Stimulated activated CD8-positive, alpha-beta memory T cell treated with anti-CD3 and anti-CD28 coated beads, Interleukin-4, amount 100 ng/mL, for 4 hours (primary cell): ENCODE results near the gene SSB.
"Not testable (repeated sequence)": the region's sequence is repeated elsewhere in the genome, so short reads cannot be mapped to it uniquely, and the experiment has no call there.

Source experiments
- DNase-seq, 2 donors: peaks; one replicate each; pipeline ENCODE4 v3.0.0-alpha.2; 2020; ENCODE audit warnings: low read depth in 2 of 2, low spot score in 1 of 2

Gene SSB

GRCh38 chr2:169798718-169799592 lies at the start of gene SSB:
Gene SSB (plus strand): TSS chr2:169798871. CDS start chr2:169800961, 2,090 bp downstream.
- peak; percentile 86 to 92 for DNase-seq

DNA sequence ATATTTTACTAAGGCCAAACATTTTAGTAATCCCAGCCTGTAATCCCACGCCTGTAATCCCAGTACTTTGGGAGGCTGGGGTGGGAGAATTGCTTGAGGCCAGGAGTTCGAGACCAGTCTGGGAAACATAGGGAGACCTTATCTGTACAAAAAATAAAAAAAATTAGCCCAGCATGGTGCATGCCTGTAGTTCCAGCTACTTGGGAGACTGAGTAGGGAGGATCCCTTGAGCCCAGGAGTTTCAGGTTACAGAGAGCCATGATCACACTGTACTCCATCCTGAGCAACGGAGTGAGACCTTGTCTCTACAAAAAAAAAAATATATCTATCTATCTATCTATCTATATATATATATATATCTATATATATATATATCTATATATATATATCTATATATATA lies 45.9 kb upstream of the SSB start:
- no peak for DNase-seq

- no peak for DNase-seq
These were observed 43.4 kb upstream of the SSB start for GRCh38 chr2:169755083-169755870.

DNA sequence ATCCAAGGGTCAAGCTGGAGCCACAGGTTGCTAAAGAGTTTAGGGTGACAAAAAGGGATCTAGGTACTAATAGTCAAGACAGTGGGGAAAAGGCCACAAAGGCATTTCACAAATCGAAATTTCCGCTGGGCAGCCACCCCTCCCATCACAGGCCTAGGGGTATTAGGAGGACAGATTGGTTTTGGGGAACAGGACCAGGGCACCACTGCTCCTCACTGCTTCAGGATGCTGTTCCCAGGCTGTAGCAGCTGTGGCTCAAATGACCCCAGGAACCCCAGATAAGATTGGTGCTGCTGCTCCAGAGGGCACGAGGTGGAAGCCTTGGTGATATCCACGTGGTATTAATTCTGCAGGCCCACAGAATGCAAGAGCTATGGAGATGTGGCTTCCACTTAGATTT lies 42.3 kb upstream of the SSB start:
- DNase-seq = no peak

DNA sequence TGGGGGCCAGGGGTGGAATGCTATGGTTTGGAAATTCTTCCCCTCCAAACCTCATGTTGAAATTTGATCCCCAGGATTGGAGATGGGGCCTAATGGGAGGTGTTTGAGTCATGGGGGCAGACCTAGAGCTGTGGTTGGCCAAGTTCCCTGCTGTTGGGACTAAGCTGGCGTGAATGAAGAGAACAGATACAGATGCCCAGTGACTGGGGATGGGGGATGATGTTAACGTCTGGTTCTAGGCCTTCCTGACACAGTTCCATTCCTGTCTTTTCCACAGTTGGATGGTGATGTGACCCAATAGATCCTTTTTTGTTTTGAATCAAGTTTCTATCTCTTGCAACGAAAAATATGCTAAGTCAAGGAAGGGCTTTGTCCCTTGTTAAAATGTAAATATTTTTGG lies 41.3 kb upstream of the SSB start:
- DNase-seq = no peak

DNA sequence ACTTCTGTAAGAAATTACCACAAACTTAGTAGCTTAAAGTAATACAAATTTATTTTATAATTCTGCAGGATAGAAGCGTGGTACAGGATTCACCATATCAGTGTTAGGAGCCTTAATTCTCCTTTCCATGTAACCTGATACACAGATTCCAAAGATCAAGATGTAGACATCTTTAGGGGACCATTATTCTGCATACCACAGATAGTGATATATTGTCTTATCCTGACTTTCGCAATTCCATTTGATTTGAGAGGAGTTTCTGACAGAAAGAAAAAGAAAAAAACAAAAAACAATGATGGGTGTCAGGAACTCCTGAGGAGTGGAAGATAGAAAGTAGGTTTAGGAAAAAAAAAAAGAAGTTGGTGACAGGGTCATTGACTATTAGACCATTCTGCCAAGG lies 40.9 kb upstream of the SSB start:
- DNase-seq = no peak

DNA sequence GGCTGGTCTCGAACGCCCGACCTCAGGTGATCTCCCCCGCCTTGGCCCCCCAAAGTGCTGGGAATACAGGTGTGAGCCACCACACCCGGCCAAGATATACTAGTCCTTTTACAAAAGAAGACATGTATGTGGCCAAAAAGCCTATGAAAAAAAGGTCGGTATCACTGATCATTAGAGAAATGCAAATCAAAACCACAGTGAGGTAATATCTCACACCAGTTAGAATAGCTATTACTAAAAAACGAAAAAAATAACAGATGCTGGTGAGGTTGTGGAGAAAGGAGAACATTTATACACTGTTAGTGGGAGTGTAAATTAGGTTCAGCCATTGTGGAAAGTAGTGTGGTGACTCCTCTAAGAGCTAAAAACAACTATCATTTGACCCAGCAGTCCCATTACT lies 38.7 kb upstream of the SSB start:
- no peak for DNase-seq

GRCh38 chr2:169760798-169761197 lies 37.9 kb upstream of the SSB start:
- DNase-seq = not testable (repeated sequence)

DNA sequence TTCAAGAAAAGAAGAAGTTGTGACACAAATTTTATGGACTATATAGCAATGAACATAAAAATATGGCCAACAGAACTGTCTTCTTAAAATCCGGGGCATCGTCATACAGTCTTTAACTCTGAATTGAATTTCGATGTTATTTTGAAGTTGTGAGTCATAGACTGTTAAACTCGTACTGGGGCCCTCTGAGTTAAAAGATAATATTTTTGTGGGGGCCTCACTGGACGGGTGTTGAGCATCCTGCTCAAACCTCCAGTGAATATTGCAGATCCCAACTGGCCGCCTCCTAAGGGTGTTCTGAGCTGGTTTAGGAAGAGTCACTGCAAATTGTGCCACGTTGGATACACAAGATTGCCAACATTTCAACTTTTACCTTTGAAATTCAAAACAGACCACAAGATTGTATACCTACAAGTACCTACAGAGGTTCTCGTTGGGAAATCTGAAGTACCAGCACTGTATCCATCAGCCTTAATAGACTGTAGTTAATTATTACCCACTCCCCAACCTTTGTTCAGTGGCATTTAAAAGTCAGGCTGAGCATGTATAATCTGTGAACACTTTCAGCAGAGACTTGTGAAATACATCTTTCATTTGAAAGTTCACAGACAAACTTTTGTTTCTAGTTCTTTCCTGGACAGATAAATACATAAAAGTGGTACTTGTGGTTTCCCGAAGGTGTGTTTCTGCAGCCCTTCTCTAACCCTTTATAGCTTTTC lies 37.3 kb upstream of the SSB start:
- no peak for DNase-seq

GRCh38 chr2:169761970-169762292 lies 36.7 kb upstream of the SSB start:
- DNase-seq = no peak

DNA sequence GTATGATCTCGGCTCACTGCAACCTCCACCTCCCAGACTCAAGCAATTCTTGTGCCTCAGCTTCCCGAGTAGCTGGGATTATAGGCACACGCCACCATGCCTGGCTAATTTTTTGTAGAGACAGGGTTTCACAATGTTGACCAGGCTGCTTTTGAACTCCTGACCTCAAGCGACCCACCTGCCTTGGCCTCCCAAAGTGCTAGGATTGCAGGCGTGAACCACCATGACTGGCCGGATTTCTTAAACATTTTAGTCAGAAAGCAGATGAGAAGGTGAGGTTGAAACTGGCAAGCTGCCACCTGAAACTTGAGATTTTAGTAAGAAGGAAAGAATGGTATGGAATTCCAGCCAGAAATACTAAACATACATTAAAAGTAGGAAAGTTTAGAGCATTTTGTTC lies 33.1 kb upstream of the SSB start:
- DNase-seq = no peak

DNA sequence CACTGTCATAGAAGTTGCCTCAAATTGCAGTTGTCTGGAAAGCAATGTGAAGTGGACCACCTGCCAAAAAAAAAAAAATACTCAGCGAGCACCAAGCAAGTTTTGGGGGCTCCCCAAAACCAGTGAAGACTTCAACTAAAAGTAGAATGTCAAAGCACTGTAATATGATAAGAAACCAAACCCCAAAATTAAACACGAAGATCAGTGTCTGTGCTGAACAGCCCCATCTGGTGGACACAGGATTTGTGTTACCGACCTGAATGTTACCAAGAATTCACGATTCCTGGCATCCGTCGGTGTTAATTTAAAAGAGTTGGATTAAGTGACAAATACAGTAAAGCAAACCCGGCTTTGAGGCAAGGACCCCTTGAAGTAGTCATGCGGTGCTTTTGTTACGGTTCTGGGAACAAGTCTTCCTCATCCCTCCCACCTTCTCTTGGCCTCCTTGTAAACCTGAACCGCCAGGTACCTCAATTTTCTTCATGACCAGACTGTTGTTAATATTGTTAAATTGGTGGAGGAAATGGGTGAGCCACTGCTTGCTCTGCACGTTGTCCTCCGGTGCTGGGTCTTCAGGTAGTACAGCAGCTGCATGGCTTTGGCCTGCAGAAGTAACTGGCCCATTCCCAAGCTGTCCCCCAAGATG lies 31.3 kb upstream of the SSB start:
- peak; percentile 21 to 32 for DNase-seq

DNA sequence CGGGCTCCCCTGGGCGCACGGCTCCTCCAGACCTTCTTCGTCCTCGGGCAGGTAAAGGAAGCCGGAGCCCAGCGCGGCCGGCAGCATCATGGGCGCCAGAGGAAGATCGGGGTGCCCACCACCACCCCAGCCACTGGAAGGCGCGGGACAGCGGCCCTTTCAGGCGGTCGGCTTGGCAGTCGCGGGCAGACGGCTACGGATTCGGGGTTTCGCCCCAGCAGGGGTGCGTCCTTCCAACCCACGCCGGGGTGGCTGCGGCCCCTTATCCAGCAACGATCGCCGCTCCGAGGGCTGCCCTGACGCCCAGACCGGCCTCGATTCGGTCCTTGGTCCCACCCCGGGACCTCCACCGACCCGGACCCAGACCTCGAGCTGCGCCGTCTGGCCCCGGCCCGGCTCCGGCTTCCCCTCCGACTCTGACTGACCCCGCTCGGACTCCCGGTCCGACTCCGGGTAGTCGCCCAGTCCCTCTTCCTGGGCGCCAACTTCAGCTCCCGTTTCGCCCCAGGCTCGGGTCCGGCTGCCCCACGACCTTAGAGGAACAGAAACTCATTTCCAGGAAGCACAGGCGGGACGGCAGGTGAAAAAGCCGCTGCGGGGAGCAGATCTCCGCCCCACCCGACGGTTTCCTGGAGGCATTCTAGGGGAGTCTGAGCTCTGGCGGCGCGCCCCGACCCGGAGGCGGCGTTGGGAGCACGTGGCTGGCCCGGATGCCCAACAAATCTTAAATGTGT lies 30.2 kb upstream of the SSB start:
- DNase-seq = peak in 1 of 2 donors; percentile 22

DNA sequence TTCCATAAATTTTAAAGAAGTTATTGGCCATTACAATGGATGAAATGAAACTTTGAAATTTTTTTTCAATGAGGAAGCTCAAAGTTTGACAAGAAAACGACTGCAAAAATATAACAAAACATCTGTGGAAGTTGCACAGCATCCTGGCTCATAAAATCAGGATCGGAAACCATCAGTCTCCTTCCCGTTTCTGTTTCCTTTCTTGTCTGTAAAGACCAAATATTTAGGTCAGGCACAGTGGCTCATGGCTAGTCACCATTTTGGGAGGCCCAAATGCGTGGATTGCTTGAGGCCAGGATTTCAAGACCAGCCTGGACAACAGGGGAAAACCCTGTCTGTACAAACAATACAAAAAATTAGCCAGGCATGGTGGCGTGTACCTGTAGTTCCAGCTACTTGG lies 27.6 kb upstream of the SSB start:
- no peak for DNase-seq

DNA sequence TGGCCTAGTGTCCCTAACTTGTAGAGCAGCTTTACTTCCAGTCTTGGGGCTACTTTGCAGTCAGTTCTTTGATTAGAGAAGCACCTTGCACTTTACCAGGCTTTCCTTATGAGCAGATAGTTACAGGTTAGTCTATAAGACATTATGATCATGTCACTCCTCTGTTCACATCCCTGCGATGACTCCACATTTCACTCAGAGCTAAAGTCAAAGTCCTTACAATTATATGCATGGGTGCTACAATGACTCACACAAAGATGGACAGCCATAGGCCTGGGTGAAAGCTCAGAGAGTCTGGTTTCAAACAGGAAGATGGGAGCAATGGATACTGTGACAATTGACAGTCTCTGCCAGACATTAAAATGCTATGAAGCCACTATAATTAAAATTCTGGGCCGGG lies 27.1 kb upstream of the SSB start:
- no peak for DNase-seq

DNA sequence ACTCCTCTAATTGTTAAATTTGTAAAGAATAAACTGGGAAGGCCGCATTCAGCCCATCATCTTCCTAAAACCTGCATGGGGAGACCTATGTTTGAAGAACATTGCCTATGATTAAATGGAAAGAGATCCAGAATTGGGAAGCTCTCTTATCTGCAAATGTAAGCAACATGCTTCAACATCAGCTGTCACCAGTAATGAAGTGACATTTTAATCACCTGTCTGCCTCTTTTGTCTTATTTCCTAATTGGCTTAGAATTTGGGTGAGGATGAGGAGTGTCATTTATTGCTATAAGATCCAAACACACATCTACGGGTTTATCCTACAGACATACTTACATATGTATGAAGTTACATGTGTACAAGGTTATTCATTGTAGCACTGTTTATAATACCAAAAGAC lies 26.0 kb upstream of the SSB start:
- DNase-seq = no peak

DNA sequence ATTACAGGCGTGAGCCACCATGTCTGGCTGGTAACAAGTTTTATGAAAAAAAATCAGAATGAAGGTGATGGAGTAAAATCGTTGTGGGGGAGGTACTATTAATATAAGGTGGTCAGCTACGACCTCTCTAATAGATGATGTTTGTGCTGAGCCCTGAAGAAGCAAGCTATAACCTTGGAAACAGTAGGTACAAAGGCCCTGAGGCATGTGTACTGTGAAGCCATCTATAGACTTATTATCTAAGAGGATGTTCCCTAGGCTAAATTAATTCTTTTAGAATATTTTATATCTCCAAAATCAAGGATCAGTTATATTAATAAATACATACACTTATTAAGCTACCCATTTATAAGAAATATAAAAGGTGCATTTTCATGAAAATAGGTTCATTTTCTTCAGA lies 23.3 kb upstream of the SSB start:
- DNase-seq = no peak

GRCh38 chr2:169775765-169776164 lies 22.9 kb upstream of the SSB start:
- no peak for DNase-seq

GRCh38 chr2:169776252-169776761 lies 22.4 kb upstream of the SSB start:
- DNase-seq = no peak

DNA sequence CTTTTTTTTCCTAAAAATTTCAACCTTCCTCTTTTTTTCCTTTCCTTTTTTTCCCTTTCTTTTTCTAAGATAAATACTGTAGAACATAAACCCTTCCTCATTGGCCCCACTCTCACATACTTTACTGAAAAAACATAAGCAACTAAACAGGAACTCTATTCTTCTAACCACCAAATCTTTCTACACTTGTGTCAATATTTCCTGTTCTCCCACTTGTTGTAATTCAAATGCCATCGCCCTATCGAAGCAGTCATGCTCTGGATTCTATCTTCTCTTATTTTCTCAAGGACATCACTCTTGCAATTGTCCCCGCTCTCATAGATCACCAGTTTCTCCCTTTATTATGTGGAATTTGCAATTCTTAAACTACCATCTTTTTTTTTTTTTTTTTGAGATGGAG lies 20.2 kb upstream of the SSB start:
- DNase-seq = no peak
